Suprapubic skin (tissue), 3 donors: ENCODE measurements around the gene NR3C1.

Experiments
- CTCF ChIP-seq, 2 donors: fragments of 200-600 bp in 1 of 2; fragments of 450-650 bp in 1 of 2; sonication (generic) in 1 of 2; IDR thresholded peaks; one replicate each; pipeline ENCODE4 v1.5.1; 2016 to 2019; ENCODE audit warnings: antibody characterized with exemption in 2 of 2, mild to moderate bottlenecking in 1 of 2, moderate library complexity in 1 of 2
- EP300 ChIP-seq: sonication (generic); formaldehyde crosslinking; IDR thresholded peaks from one replicate; pipeline ENCODE4 v1.6.1; 2017; ENCODE audit warnings: antibody characterized with exemption
- POLR2A ChIP-seq, 2 donors: fragments of 450-650 bp; IDR thresholded peaks; one replicate each; pipeline ENCODE4 v1.6.1; 2017; ENCODE audit warnings: antibody characterized with exemption in 2 of 2, mild to moderate bottlenecking in 2 of 2, moderate library complexity in 2 of 2

- TF ChIP-seq POLR2A (IDR thresholded peaks at IDR 0.05) (no peak), EP300 (no peak), CTCF (IDR thresholded peaks at IDR 0.05) (no peak)
Observed at GRCh38 chr5:143249851-143250250, 153.6 kb downstream of the NR3C1 start.
